Subcutaneous abdominal adipose tissue (tissue), 5 donors: ENCODE data around the gene HDGFL2.
"Not testable (repeated sequence)": the region's sequence is repeated elsewhere in the genome, so short reads cannot be mapped to it uniquely, and the experiment has no call there.

Experiments
- H3K27ac ChIP-seq: one replicate; pipeline ENCODE4 v1.7.0; 2013; ENCODE audit warnings: low read depth, mild to moderate bottlenecking, inconsistent platforms, low read length, moderate library complexity
- H3K27me3 ChIP-seq, 5 donors: one replicate each; pipeline ENCODE4 v1.7.0; 2013; ENCODE audit warnings: low read length in 5 of 5, inconsistent platforms in 1 of 5; ENCODE audit not compliant: control insufficient read depth in 5 of 5, insufficient read depth in 4 of 5
- H3K36me3 ChIP-seq, 5 donors: one replicate each; pipeline ENCODE4 v1.7.0; 2013; ENCODE audit warnings: low read length in 5 of 5; ENCODE audit not compliant: control insufficient read depth in 5 of 5, insufficient read depth in 5 of 5
- H3K4me1 ChIP-seq, 5 donors: one replicate each; pipeline ENCODE4 v1.7.0; 2013; ENCODE audit warnings: low read length in 5 of 5, mild to moderate bottlenecking in 3 of 5, moderate library complexity in 1 of 5; ENCODE audit not compliant: control insufficient read depth in 5 of 5, insufficient read depth in 5 of 5
- H3K4me3 ChIP-seq, 5 donors: one replicate each; pipeline ENCODE4 v1.7.0; 2013; ENCODE audit warnings: low read length in 5 of 5, low read depth in 1 of 5
- H3K9ac ChIP-seq, 5 donors: one replicate each; pipeline ENCODE4 v1.7.0; 2013; ENCODE audit warnings: low read length in 5 of 5, mild to moderate bottlenecking in 4 of 5, moderate library complexity in 3 of 5
- H3K9me3 ChIP-seq, 5 donors: one replicate each; pipeline ENCODE4 v1.7.0; 2013; ENCODE audit warnings: low read length in 5 of 5; ENCODE audit not compliant: control insufficient read depth in 5 of 5
- donor health status: healthy.
- donor health status: healthy.
- donor health status: healthy.
- donor health status: healthy.
- donor health status: healthy.

The HDGFL2 gene

GRCh38 chr19:4521170-4521887 lies 49.2 kb downstream of the HDGFL2 start:
- H3K9ac ChIP-seq = peak overlapping the region; percentile 12 to 89 (median 74)
- H3K36me3 ChIP-seq = peaks cover 0 to 17% (median 4%) of the 10 kb centered on the region in 5 donors

GRCh38 chr19:4521888-4522242 lies 49.8 kb downstream of the HDGFL2 start:
- Histone ChIP-seq H3K9ac (peak overlapping the region in 4 of 5 donors; percentile 12 to 75 (median 72)), H3K27ac (peak overlapping the region; percentile 98), H3K4me1 (peaks cover 14 to 77% (median 71%) of the 10 kb centered on the region in 5 donors), H3K9me3 (no peaks in the 10 kb centered on the region), H3K36me3 (peaks cover 0 to 13% (median 0%) of the 10 kb centered on the region in 5 donors), H3K4me3 (peak overlapping the region in 4 of 5 donors; percentile 33 to 57 (median 41)), H3K27me3 (peaks cover 0 to 2% (median 0%) of the 10 kb centered on the region in 5 donors)

More at GRCh38 chr19:4521170-4521887, 49.2 kb downstream of the HDGFL2 start:
- Histone ChIP-seq H3K27me3 (peaks cover 0 to 2% (median 0%) of the 10 kb centered on the region in 5 donors), H3K4me1 (peaks cover 14 to 79% (median 75%) of the 10 kb centered on the region in 5 donors), H3K4me3 (peak overlapping the region in 4 of 5 donors; percentile 33 to 57 (median 41)), H3K9me3 (no peaks in the 10 kb centered on the region), H3K27ac (peak overlapping the region; percentile 98)

- Histone ChIP-seq H3K27me3 (peaks cover 0 to 2% (median 0%) of the 10 kb centered on the region in 5 donors), H3K4me1 (peaks cover 14 to 71% (median 67%) of the 10 kb centered on the region in 5 donors), H3K4me3 (peak overlapping the region in 3 of 5 donors; percentile 36 to 57 (median 46)), H3K27ac (peak overlapping the region; percentile 98), H3K36me3 (peaks cover 0 to 8% (median 0%) of the 10 kb centered on the region in 5 donors), H3K9me3 (no peaks in the 10 kb centered on the region), H3K9ac (peak overlapping the region in 4 of 5 donors; percentile 12 to 75 (median 72))
Observed at GRCh38 chr19:4522291-4523002, 50.4 kb downstream of the HDGFL2 start.

GRCh38 chr19:4523306-4524110 lies 51.4 kb downstream of the HDGFL2 start:
- Histone ChIP-seq H3K4me1 (peaks cover 14 to 61% (median 57%) of the 10 kb centered on the region in 5 donors), H3K27me3 (peaks cover 0 to 2% (median 0%) of the 10 kb centered on the region in 5 donors), H3K9me3 (no peaks in the 10 kb centered on the region), H3K27ac (peak overlapping the region; percentile 98), H3K36me3 (peaks cover 0 to under 1% (median 0%) of the 10 kb centered on the region in 5 donors), H3K4me3 (no peak overlapping the region), H3K9ac (peak overlapping the region in 1 of 5 donors; percentile 66)

GRCh38 chr19:4524808-4525562 lies 52.9 kb downstream of the HDGFL2 start:
- H3K9me3 ChIP-seq = no peaks in the 10 kb centered on the region
- H3K9ac ChIP-seq = no peak overlapping the region
- H3K4me1 ChIP-seq = peaks cover 8 to 46% (median 42%) of the 10 kb centered on the region in 5 donors
- peaks cover 0 to 4% (median 0%) of the 10 kb centered on the region in 5 donors for H3K36me3 ChIP-seq
- H3K4me3 ChIP-seq = peak overlapping the region in 2 of 5 donors; percentile 21 to 36
- no peaks in the 10 kb centered on the region for H3K27me3 ChIP-seq
- H3K27ac ChIP-seq = no peak overlapping the region

GRCh38 chr19:4525563-4526002 lies 53.5 kb downstream of the HDGFL2 start:
- Histone ChIP-seq H3K9ac (no peak overlapping the region), H3K27ac (no peak overlapping the region), H3K4me1 (peaks cover 8 to 45% (median 41%) of the 10 kb centered on the region in 5 donors), H3K36me3 (peaks cover 0 to 4% (median 0%) of the 10 kb centered on the region in 5 donors), H3K4me3 (peak overlapping the region in 2 of 5 donors; percentile 21 to 36), H3K27me3 (no peaks in the 10 kb centered on the region), H3K9me3 (no peaks in the 10 kb centered on the region)

- not testable (repeated sequence) for H3K9me3 ChIP-seq, H3K9ac ChIP-seq, H3K36me3 ChIP-seq, H3K27me3 ChIP-seq, H3K27ac ChIP-seq, H3K4me3 ChIP-seq
- peaks cover 0 to 28% (median 25%) of the 10 kb centered on the region in 5 donors for H3K4me1 ChIP-seq
Observed at GRCh38 chr19:4527377-4527776, 55.3 kb downstream of the HDGFL2 start.

- no peak overlapping the region for H3K27ac ChIP-seq
- no peaks in the 10 kb centered on the region for H3K9me3 ChIP-seq
- H3K4me3 ChIP-seq = no peak overlapping the region
- H3K36me3 ChIP-seq = peaks cover 0 to 4% (median 0%) of the 10 kb centered on the region in 5 donors
- peaks cover 0 to 20% (median 10%) of the 10 kb centered on the region in 5 donors for H3K4me1 ChIP-seq
- no peaks in the 10 kb centered on the region for H3K27me3 ChIP-seq
- no peak overlapping the region for H3K9ac ChIP-seq
Observed at GRCh38 chr19:4528843-4529242, 56.7 kb downstream of the HDGFL2 start.

- H3K4me1 ChIP-seq = peaks cover 0 to 25% (median 14%) of the 10 kb centered on the region in 5 donors
- no peaks in the 10 kb centered on the region for H3K9me3 ChIP-seq
- H3K27ac ChIP-seq = no peak overlapping the region
- H3K36me3 ChIP-seq = peaks cover 0 to 4% (median 0%) of the 10 kb centered on the region in 5 donors
- H3K9ac ChIP-seq = no peak overlapping the region
- no peak overlapping the region for H3K4me3 ChIP-seq
- H3K27me3 ChIP-seq = no peaks in the 10 kb centered on the region
Observed at GRCh38 chr19:4529924-4530522, 57.9 kb downstream of the HDGFL2 start.
